GM06990 (cell line): ENCODE results near the gene TXNDC2.
A peak's percentile ranks its signal among the peaks of the same experiment; 100 is the strongest.
"Not testable (repeated sequence)": the region's sequence is repeated elsewhere in the genome, so short reads cannot be mapped to it uniquely, and the experiment has no call there.

Experiments
- DNase-seq: peaks from one replicate; pipeline ENCODE4 v3.0.0-alpha.2; 2011; ENCODE audit not compliant: insufficient read length; ENCODE audit errors: extremely low read depth
- H3K27me3 ChIP-seq: replicated peaks from 2 replicates; pipeline ENCODE4 v1.6.0; 2011; ENCODE audit warnings: low read length; ENCODE audit not compliant: control insufficient read depth, insufficient read depth
- H3K36me3 ChIP-seq: 2 replicates; pipeline ENCODE4 v1.5.1; 2011; ENCODE audit warnings: low read length; ENCODE audit not compliant: control insufficient read depth, insufficient read depth
- H3K4me3 ChIP-seq: replicated peaks from 2 replicates; pipeline ENCODE4 v1.5.1; 2011; ENCODE audit warnings: low read depth, mild to moderate bottlenecking, control low read depth, low read length
- TF ChIP-seq, protein P1 (sequence below): IDR thresholded peaks from 2 replicates; pipeline ENCODE4 v1.5.1; 2011; ENCODE audit warnings: low read length, control low read depth, mild to moderate bottlenecking, inconsistent platforms; ENCODE audit not compliant: insufficient read depth, poor library complexity, severe bottlenecking

Gene TXNDC2

DNA sequence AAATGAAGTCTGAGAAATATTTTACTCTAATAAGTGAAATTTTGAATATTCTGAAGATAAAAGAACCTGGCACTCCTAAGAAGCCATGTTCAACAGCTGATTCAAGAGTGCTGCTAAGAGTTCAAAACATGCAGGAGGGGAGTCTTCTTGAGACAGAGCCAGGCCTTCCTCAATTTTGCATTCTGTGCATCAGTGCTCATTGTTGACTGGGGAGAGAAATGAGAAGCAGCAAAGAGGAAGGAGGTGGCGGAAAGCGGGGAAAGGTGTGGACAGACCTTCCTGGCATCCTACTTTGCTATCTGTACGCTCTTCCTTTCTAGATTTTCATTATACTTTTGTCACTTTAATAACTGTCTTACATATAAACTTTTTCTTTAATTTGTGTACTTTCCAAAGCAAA, 29.7 kb upstream of the TXNDC2 start:
- TF ChIP-seq, protein P1, sequence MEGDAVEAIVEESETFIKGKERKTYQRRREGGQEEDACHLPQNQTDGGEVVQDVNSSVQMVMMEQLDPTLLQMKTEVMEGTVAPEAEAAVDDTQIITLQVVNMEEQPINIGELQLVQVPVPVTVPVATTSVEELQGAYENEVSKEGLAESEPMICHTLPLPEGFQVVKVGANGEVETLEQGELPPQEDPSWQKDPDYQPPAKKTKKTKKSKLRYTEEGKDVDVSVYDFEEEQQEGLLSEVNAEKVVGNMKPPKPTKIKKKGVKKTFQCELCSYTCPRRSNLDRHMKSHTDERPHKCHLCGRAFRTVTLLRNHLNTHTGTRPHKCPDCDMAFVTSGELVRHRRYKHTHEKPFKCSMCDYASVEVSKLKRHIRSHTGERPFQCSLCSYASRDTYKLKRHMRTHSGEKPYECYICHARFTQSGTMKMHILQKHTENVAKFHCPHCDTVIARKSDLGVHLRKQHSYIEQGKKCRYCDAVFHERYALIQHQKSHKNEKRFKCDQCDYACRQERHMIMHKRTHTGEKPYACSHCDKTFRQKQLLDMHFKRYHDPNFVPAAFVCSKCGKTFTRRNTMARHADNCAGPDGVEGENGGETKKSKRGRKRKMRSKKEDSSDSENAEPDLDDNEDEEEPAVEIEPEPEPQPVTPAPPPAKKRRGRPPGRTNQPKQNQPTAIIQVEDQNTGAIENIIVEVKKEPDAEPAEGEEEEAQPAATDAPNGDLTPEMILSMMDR = no peak
- Histone ChIP-seq H3K36me3 (no peaks in the 10 kb centered on the region; the same call in 1 of the 2 replicates), H3K4me3 (no peak overlapping the region), H3K27me3 (no peaks in the 10 kb centered on the region)
- DNase-seq = no peak

DNA sequence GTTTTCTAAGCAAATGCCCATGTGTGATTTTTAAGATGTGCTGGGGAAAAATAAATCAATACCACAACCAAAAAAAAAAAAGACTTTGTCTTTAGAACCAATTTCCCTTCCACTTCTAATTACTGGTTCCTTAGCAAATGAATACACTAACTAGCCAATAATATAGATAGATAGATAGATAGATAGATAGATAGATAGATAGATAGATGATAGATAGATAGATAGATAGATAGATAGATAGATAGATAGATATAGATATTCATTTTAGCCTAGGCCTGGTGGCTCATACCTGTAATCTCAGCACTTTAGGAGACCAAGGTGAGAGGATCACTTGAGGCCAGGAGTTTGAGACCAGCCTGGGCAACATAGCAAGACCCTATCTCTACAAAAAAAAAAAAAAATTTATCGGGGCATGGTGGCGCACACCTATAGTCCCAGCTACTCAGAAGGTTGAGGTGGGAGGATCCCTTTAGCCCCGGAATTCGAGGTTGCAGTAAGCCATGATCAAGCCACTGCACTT, 28.2 kb upstream of the TXNDC2 start:
- DNase-seq, H3K36me3 ChIP-seq, H3K27me3 ChIP-seq, H3K4me3 ChIP-seq: not testable (repeated sequence)

DNA sequence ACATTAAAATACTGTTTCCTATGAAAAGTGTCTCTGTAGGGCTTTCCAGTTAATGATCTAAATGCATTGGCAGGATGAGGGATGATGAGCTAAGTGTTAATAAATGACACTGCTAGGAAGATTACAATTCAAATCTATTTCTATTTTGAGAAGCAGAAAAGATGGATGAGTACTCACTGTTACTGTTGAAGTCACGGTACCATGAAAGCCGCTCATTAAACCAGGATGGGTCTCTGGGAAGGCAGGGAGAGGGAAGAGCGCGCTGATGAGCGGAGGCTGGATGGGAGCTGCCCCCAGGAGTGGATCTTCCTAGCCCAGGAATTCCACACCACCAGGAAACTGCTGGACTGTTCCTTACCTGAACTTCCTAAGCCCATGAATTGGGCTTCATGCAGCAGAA, 27.1 kb upstream of the TXNDC2 start:
- peaks cover 2% of the 10 kb centered on the region; the same call in 1 of the 2 replicates for H3K36me3 ChIP-seq
- DNase-seq = no peak
- TF ChIP-seq, protein P1 = no peak
- no peak overlapping the region for H3K4me3 ChIP-seq
- H3K27me3 ChIP-seq = no peaks in the 10 kb centered on the region

DNA sequence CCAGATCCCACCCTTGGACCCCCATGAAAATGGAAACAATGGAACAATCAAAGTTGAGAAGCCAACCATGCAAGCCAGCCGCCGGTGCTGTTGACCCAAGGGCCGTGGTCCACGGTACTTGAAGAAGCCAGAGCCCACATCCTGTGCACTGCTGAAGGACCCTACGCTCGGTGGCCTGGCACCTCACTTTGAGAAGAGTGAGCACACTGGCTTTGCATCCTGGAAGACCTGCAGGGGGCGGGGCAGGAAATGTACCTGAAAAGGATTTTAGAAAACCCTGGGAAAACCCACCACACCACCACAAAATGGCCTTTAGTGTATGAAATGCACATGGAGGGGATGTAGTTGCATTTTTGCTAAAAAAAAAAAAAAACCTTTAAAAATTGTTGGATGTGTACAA, 26.5 kb upstream of the TXNDC2 start:
- TF ChIP-seq, protein P1 = peak; percentile 12
- Histone ChIP-seq H3K4me3 (no peak overlapping the region), H3K36me3 (peaks cover 2% of the 10 kb centered on the region; the same call in 1 of the 2 replicates)

DNA sequence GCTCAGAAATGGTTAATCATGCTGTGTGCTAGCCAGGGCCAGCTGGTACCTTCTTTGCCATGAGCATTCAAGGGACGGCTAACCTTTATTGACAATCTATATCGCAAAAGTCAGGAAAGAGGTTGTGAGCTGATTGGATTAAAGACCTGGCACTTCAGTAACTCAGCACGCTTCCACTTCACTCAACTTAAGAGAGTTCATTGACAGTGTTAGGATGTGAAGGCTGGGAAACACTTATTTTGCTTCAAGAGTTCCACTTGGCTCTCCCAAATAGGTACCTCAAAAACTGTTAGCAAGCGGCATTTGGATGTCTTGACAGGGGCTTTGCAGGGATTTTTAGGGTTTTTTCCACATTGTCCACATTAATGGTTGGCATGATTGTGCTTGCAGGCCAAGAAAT, 25.1 kb upstream of the TXNDC2 start:
- DNase-seq = no peak
- H3K27me3 ChIP-seq = no peaks in the 10 kb centered on the region
- H3K36me3 ChIP-seq = peaks cover 2% of the 10 kb centered on the region; the same call in 1 of the 2 replicates
- no peak overlapping the region for H3K4me3 ChIP-seq
- TF ChIP-seq, protein P1 = no peak

More for the DNA sequence above, 26.5 kb upstream of the TXNDC2 start:
- DNase-seq = no peak
- no peaks in the 10 kb centered on the region for H3K27me3 ChIP-seq

DNA sequence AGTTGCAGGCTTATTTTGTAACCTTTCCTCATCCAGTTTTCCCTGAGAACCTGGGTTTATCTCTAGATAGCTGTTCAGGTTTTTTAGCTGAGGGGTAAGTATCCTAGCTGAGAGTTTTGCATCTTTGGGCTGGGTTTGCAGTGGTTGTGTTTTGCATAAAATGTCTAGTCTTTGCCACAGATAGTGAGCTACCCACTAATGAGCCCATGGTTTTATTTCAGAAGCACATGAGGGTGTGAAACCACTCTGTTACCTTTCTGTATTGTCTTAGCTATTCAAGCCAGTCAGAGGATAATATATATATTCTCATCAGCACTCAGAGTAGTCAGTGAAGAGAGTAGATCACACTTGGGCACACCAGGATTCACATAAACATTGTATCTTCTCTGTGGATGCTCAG, 24.6 kb upstream of the TXNDC2 start:
- TF ChIP-seq, protein P1 = no peak
- Histone ChIP-seq H3K27me3 (no peaks in the 10 kb centered on the region), H3K4me3 (no peak overlapping the region), H3K36me3 (peaks cover 2% of the 10 kb centered on the region; the same call in 1 of the 2 replicates)
- DNase-seq = no peak
